ENCODE results near the gene MARK3.

DNA sequence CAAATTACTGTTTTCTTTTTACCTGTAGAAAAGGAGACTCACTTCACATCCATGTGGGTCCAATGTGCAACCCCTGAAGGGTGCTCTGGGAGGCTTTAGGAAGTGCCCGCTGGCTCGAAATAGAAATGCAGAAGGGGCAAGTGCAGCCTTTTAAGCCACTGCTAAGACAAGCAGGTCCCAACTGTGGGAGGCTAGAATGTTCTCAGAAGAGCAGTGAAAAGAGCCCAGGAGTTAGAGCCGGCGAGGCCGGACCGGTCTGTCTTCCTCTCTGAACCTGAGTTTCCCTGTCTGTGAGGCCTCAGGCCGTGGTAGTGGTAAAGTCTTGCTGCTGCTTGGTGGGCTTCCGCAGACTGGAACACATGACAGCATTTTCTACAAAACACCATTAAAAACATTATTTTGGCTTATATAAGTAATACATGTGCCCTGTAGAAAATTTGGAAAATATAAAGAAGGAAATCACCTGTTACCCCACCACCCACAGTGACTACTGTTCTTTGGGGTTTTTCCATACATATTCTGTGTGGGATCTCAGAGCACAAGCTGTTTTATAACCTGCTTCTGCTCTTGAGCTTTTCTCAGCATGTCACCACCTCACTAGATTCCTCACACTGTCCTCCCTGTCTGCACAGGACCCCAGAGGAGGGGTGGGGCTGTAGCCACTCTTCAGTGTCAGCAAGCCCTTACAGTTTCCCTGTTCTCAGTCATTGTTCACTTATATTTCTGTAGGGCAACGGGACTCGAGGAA lies 131.4 kb downstream of the MARK3 start:
- TF ChIP-seq EZH2 (IDR thresholded peaks at IDR 0.05; ENCODE audit: borderline replicate concordance, low read depth, low read length, severe bottlenecking) = no peak
- TF ChIP-seq, protein P1, sequence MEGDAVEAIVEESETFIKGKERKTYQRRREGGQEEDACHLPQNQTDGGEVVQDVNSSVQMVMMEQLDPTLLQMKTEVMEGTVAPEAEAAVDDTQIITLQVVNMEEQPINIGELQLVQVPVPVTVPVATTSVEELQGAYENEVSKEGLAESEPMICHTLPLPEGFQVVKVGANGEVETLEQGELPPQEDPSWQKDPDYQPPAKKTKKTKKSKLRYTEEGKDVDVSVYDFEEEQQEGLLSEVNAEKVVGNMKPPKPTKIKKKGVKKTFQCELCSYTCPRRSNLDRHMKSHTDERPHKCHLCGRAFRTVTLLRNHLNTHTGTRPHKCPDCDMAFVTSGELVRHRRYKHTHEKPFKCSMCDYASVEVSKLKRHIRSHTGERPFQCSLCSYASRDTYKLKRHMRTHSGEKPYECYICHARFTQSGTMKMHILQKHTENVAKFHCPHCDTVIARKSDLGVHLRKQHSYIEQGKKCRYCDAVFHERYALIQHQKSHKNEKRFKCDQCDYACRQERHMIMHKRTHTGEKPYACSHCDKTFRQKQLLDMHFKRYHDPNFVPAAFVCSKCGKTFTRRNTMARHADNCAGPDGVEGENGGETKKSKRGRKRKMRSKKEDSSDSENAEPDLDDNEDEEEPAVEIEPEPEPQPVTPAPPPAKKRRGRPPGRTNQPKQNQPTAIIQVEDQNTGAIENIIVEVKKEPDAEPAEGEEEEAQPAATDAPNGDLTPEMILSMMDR (IDR thresholded peaks at IDR 0.05; ENCODE audit: borderline replicate concordance, extremely low read depth, low read length, poor library complexity, severe bottlenecking) = no peak

All from DND-41 (cell line).